Measurements from ENCODE around the gene KHNYN. TPM values are rescaled to one million over a fixed set of nuclear protein-coding genes. Genes with fewer than 3 reads are reported as not detected.

Gene KHNYN
- total RNA-seq, 2 donors from 2014 or later: 61.7 to 65.3 TPM

- DNase-seq (ENCODE audit: low spot score): no peak
- no peak overlapping the region for H3K4me3 Mint-ChIP-seq
- ATAC-seq: no peak
- H3K27ac Mint-ChIP-seq: no peak overlapping the region
- peaks cover 0 to 7% of the 10 kb centered on the region in 2 donors for H3K27me3 Mint-ChIP-seq
- H3K36me3 Mint-ChIP-seq: no peaks in the 10 kb centered on the region
- peaks cover 7 to 11% of the 10 kb centered on the region in 2 donors for H3K4me1 Mint-ChIP-seq (ENCODE audit: low read depth in 2 of 2)
- no peaks in the 10 kb centered on the region for H3K9me3 Mint-ChIP-seq
Observed at GRCh38 chr14:24422694-24423601, 6.8 kb upstream of the KHNYN start.

- Mint-ChIP-seq H3K27ac (peak overlapping the region in 1 of 2 donors; percentile 24), H3K4me1 (ENCODE audit: low read depth in 2 of 2) (peaks cover 11 to 18% of the 10 kb centered on the region in 2 donors), H3K36me3 (no peaks in the 10 kb centered on the region), H3K9me3 (no peaks in the 10 kb centered on the region), H3K27me3 (no peaks in the 10 kb centered on the region), H3K4me3 (peak overlapping the region; percentile 3)
- ATAC-seq (no peak), DNase-seq (ENCODE audit: low spot score) (no peak)
Observed at GRCh38 chr14:24425704-24426103, 4.0 kb upstream of the KHNYN start.

GRCh38 chr14:24426150-24426911 lies 3.4 kb upstream of the KHNYN start:
- DNase-seq (ENCODE audit: low spot score): no peak
- Mint-ChIP-seq H3K4me1 (ENCODE audit: low read depth in 2 of 2) (peaks cover 16 to 23% of the 10 kb centered on the region in 2 donors), H3K27me3 (no peaks in the 10 kb centered on the region), H3K4me3 (no peak overlapping the region), H3K27ac (peak overlapping the region in 1 of 2 donors; percentile 24), H3K9me3 (no peaks in the 10 kb centered on the region), H3K36me3 (no peaks in the 10 kb centered on the region)
- ATAC-seq: no peak

- Mint-ChIP-seq H3K9me3 (no peaks in the 10 kb centered on the region), H3K36me3 (no peaks in the 10 kb centered on the region), H3K4me1 (ENCODE audit: low read depth in 2 of 2) (peaks cover 23 to 30% of the 10 kb centered on the region in 2 donors), H3K4me3 (no peak overlapping the region), H3K27me3 (no peaks in the 10 kb centered on the region), H3K27ac (no peak overlapping the region)
- ATAC-seq: no peak
- DNase-seq (ENCODE audit: low spot score): no peak
Observed at GRCh38 chr14:24426912-24427536, 2.7 kb upstream of the KHNYN start.

- Mint-ChIP-seq H3K27me3 (no peaks in the 10 kb centered on the region), H3K4me1 (ENCODE audit: low read depth in 2 of 2) (peaks cover 24 to 32% of the 10 kb centered on the region in 2 donors), H3K4me3 (peak overlapping the region; percentile 40), H3K36me3 (no peaks in the 10 kb centered on the region), H3K27ac (peak overlapping the region; percentile 66 to 73), H3K9me3 (no peaks in the 10 kb centered on the region)
- ATAC-seq (no peak), DNase-seq (ENCODE audit: low spot score) (no peak)
Observed at GRCh38 chr14:24427537-24428508, 1.9 kb upstream of the KHNYN start.

- Mint-ChIP-seq H3K27me3 (no peaks in the 10 kb centered on the region), H3K4me1 (ENCODE audit: low read depth in 2 of 2) (peaks cover 24 to 37% of the 10 kb centered on the region in 2 donors), H3K4me3 (peak overlapping the region; percentile 84), H3K27ac (peak overlapping the region; percentile 90 to 94), H3K36me3 (peaks cover 8% of the 10 kb centered on the region), H3K9me3 (no peaks in the 10 kb centered on the region)
- DNase-seq (ENCODE audit: low spot score) (no peak), ATAC-seq (no peak)
Observed at GRCh38 chr14:24428628-24429394, 943 bp upstream of the KHNYN start.

GRCh38 chr14:24430143-24430681 lies 458 bp downstream of the KHNYN start:
- Mint-ChIP-seq H3K9me3 (no peaks in the 10 kb centered on the region), H3K36me3 (peaks cover 8% of the 10 kb centered on the region), H3K27ac (peak overlapping the region; percentile 90 to 92), H3K4me1 (ENCODE audit: low read depth in 2 of 2) (peaks cover 27 to 43% of the 10 kb centered on the region in 2 donors), H3K27me3 (no peaks in the 10 kb centered on the region), H3K4me3 (peak overlapping the region; percentile 88)
- ATAC-seq (peak; percentile 84 to 85), DNase-seq (ENCODE audit: low spot score) (peak; percentile 81)

GRCh38 chr14:24430682-24431568 lies 1.2 kb downstream of the KHNYN start:
- peaks cover 8% of the 10 kb centered on the region for H3K36me3 Mint-ChIP-seq
- H3K4me1 Mint-ChIP-seq (ENCODE audit: low read depth in 2 of 2): peaks cover 27 to 38% of the 10 kb centered on the region in 2 donors
- no peaks in the 10 kb centered on the region for H3K27me3 Mint-ChIP-seq
- ATAC-seq (peak; percentile 63 to 73), DNase-seq (ENCODE audit: low spot score) (peak; percentile 81)
- H3K9me3 Mint-ChIP-seq: no peaks in the 10 kb centered on the region
- peak overlapping the region; percentile 88 for H3K4me3 Mint-ChIP-seq
- peak overlapping the region; percentile 90 to 92 for H3K27ac Mint-ChIP-seq

- peak overlapping the region; percentile 88 for H3K4me3 Mint-ChIP-seq
- peaks cover 8% of the 10 kb centered on the region for H3K36me3 Mint-ChIP-seq
- peak; percentile 92 for DNase-seq (ENCODE audit: low spot score)
- H3K4me1 Mint-ChIP-seq (ENCODE audit: low read depth in 2 of 2): peaks cover 27 to 40% of the 10 kb centered on the region in 2 donors
- ATAC-seq: peak; percentile 75 to 79
- no peaks in the 10 kb centered on the region for H3K27me3 Mint-ChIP-seq
- no peaks in the 10 kb centered on the region for H3K9me3 Mint-ChIP-seq
- peak overlapping the region; percentile 90 to 92 for H3K27ac Mint-ChIP-seq
Observed at GRCh38 chr14:24431569-24432258, 2.0 kb downstream of the KHNYN start.

GRCh38 chr14:24432259-24433131 lies 2.7 kb downstream of the KHNYN start:
- Mint-ChIP-seq H3K4me1 (ENCODE audit: low read depth in 2 of 2) (peaks cover 30 to 43% of the 10 kb centered on the region in 2 donors), H3K9me3 (no peaks in the 10 kb centered on the region), H3K27ac (peak overlapping the region; percentile 90 to 92), H3K4me3 (no peak overlapping the region), H3K36me3 (peaks cover 8% of the 10 kb centered on the region), H3K27me3 (no peaks in the 10 kb centered on the region)
- no peak for DNase-seq (ENCODE audit: low spot score)
- ATAC-seq: no peak
